Right hindlimb (tissue), 1 donor: ENCODE measurements around the gene C2CD4B.

Source experiments
- DNase-seq: peaks from one replicate; pipeline ENCODE4 v3.0.0-alpha.2; 2018

C2CD4B gene

DNA sequence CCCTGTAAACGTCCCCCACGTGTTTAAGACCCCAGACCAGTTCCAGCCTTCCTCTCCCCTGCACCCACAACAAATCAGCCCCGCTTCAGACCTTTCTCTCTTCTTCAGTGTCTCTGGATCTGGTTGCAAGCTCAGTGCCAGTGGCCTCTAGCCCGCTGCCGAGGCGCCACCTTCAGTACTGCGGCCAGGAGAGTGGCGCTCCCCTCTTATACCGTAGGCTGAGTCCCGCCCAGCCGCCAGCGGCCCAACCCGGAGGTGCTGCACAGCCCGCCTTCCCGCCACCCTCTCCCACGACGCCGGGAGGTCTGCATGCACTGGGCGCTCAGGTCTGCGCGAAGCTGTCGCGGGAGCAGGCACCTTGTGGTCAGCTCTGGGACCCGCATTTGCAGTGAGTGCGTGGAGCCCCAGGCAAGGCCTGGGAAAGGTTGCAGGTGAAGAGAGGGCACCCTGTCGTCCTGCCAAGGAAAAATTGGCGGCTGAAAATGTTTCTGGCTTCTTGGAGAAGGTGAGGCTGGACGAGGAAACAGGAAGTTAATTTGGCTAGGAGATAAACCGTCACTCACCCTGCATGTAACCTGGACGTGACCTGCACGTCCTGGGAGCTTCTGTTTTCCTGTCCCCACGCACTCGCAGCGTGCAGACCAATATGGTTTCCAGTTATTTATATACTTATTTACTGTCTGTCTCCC is at the start of gene C2CD4B:
TSS of gene C2CD4B (minus strand) at position 182 of the 689 bp plus-strand sequence. CDS start 301 bp downstream, outside the sequence.
- peak; percentile 38 for DNase-seq

- no peak for DNase-seq
These were observed 47.7 kb upstream of the C2CD4B start for GRCh38 chr15:62212741-62213140.

DNA sequence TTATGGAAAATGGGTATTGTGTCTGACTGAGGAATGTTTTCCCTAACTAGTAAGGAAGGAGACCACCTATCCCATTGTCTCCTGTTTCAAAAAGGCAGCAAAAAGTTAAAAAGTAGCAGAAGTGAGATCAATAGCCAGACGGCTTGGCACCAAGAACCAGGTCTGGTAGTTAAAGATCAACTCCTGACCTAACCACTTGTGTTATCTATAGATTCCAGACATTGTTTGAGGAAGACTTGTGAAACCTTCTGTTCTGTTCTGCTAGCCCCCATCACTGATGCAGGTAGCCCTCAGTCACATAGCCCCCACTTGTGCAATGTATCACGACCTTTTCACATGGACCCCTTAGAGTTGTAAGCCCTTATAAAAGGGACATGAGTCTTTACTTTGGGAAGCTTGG is 46.3 kb upstream of the C2CD4B start:
- DNase-seq: no peak

DNA sequence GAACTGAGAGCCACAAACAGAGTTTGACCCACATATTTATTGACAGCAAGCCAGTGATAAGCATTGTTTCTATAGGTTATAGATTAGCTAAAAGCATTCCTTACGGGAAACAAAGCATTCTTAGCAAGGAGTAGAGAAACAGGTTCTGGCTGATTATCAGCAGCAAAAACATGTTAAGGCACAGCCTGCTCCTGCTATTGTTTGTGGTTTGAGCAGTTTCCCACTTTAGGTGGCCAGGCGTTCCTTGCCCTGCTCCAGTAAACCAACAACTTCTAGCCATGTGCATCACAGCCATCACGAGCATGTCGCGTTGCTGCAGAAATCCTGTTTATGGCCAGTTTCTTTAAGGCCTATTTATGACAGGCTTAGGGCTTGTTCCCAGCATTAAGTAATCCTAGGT is 44.7 kb upstream of the C2CD4B start:
- no peak for DNase-seq

- no peak for DNase-seq
These were observed 44.2 kb upstream of the C2CD4B start for GRCh38 chr15:62209322-62209721.

DNA sequence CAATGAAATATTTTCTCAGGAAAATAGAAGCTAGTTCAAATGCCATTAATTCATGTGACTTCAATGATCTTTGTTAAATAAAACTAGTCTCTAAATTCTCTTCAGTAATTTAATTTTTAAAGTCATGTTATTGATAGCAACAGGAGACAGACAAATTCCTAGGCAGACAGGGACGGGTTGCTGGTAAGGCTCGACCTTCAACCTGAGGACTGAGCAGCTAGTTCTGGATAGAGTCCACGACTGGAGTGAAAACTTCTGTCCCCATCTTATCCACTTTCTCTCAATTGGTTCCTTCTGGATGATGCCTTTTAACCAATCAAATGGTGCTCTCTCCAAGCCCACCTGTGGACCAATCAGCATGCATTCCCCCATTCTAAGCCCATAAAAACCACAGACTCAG is 43.8 kb upstream of the C2CD4B start:
- no peak for DNase-seq

DNA sequence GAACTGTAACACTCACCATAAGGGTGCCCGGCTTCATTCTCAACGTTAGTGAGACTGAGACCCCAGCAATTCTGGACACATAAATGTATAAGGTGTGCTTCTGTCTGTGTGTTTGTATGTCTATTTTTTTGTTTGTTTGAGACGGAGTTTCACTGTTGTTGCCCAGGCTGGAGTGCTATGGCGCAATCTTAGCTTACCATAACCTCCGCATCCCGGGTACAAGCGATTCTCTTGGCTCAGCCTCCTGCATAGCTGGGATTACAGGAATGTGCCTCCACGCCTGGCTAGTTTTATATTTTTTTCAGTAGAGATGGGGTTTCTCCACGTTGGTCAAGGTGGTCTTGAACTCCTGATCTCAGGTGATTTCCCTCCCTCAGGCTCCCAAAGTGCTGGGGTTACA is 43.3 kb upstream of the C2CD4B start:
- no peak for DNase-seq

GRCh38 chr15:62190675-62191074 is 25.6 kb upstream of the C2CD4B start:
- no peak for DNase-seq

GRCh38 chr15:62190274-62190673 is 25.2 kb upstream of the C2CD4B start:
- no peak for DNase-seq

GRCh38 chr15:62188744-62189143 is 23.7 kb upstream of the C2CD4B start:
- no peak for DNase-seq

DNA sequence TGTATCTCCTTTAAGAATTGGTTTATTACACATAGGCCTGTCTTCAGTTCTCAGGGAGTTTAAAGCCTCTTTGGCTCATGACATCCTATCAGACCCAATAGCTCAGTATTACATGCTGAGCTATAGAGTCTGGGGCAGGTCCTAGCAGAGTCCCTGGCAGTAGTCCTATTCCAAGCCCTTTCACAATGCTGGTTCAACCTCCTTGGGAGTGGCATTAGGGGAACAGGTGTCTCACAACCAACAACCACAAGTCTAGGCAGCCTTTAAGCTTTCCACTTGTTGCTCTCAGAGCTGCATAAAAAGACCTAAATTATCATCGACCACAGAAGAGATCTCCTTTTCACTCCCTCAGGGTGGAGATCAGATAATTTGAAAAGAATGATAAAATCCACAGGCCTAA is 22.8 kb upstream of the C2CD4B start:
- no peak for DNase-seq

DNA sequence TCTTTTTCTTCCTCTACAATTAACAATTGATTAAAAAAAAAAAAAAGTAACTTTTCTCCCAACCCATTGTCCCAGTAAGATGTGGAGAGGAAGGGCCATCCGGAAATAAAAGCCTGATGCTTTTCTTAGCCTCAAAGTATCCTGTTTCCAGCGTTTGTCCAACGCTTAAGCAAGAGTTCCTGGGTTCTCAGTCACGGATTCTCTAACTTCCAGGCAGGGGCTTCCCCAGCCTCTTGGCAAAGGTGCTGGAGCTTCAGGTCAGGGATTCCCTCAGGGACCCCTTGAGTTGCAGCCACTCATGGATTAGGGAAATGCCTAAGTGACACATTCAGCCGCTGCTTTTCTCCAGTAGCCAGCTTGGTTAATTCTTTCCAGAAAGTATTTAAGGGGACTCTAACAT is 22.3 kb upstream of the C2CD4B start:
- DNase-seq: no peak

DNA sequence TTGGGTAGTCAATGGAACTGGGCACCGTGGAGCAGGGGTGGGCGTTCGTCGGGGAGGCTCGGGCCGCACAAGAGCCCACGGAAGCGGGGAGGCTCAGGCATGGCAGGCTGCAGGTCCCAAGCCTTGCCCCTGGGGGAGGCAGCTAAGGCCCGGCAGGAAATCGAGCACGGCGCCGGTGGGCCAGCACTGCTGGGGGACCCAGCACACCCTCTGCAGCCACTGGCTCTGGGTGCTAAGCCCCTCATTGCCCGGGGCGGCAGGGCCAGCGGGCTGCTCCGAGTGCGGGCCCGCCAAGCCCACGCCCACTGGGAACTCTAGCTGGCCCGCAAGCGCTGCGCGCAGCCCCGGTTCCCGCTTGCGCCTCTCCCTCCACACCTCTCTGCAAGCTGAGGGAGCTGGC is 21.5 kb upstream of the C2CD4B start:
- no peak for DNase-seq

DNA sequence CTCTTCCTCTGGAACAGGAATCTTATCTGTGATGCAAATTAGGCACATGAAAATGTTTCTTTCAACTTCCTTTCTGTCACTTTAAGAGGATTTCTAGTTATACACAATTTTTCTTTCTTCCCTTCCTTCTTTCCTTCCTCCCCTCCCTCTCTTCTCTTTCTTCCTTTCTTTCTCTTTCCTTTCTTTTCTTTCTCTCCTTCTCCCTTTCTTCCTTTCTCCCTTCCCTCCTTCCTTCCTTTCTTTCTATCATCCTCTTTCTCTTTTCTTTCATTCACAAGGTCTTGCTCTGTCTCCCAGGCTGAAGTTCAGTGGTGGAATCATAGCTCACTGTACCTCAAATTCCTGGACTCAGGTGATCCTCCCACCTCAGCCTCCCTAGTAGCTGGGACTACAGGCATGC is 18.0 kb upstream of the C2CD4B start:
- DNase-seq: no peak

DNA sequence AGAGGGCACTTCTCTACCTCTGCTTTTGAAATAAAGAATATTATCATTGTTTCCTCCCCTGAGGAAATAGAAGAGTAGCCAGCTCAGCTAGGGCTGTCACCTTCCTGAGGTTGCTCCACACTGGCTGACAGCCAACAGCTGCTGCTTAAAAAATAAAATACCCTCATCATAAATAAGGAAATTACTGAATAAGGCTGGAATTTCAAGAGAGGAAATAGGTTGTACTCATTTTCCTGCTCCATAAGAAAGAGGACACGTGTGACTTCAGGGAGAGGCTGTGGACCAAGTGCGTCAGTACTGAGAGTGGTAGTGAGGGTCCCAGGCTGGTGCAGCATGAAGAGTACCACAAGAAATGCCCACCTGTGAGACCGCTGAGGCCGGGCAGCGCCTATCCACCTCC is 8.1 kb upstream of the C2CD4B start:
- DNase-seq: no peak

DNA sequence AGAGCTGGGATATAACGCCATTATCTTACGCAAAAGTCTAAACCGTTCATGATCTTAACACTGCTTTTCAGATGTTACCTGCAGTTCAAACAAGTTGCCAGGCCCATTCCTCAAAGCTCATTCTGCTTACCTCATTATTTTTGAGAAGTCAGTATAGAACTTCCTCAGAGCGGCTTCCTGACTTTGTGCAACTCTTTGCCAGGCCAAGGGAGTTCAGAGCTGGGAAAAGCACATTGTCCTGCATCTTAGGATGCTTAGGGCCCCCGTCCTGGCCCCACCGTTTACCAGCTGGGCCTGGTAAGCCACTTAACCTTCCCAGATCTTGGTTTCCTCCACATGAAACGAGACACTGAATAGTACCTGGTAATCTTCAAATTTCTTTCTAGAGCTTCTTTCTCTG is 6.8 kb upstream of the C2CD4B start:
- no peak for DNase-seq

GRCh38 chr15:62165793-62166375 is 799 bp upstream of the C2CD4B start:
- DNase-seq: no peak

DNA sequence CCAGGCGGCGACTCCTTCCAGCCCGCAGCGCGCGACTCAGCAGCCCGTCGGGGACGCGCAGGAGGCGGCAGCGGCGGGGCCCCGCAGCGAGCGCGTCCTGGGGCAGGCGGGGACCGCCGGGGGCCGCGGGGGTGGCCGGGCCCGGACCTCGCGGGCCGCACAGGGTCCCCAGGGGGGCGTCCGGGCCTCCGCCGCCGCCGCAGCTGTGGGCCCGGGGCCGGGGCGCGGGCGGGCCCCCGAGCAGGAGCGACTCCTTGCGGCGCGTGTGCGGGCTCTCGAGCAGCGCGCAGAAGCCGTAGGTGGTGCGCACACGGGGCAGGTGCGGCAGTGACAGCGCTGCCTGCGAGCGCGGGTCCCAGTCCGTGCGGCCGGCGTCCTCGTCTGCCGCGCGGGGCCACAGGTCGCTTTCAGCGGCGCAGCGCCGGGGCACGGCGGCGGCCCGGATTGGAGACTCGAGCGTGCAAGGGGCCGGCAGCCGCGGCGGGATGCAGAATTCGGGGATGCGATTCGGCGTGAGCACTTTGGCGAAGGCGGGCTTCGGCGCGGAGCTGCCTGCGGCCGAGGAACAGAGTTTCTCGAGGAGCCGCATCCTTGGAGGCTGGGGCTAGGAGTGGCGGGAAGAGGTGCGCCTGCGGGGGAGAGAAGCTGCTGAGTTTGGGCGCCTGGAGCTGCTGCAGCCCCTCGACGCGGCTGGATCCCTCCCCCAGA is 535 bp downstream of the C2CD4B start:
- DNase-seq: peak; percentile 42

GRCh38 chr15:62164014-62164395 is 1.1 kb downstream of the C2CD4B start:
- DNase-seq: no peak

DNA sequence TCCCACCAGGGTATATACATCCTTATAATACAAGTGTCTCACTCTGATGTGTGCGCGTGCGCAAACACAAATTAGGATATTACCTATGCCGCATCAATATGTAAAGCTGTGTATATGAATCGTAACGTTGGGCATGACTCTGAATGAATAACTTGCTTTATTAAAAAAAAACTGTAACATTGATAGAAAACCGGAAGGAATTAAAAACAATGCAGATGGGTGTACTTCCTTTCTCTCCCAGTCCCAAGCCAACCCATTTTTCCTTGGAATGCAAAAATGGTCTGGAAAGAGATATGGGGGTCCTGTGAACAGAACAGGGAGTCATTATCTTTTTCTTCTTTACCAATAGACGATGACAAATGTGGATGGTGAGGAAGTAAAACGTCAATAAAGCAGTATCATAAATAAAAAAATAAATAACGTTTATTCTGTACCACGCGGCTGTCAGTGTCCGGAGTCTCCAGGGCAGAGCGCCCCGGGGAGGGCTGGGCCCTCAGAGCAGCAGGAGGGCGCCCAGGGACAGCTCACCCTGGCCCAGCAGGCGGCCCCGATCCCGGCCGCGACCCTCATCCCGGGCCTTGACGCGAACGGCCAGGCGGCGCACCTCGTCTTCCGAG is 1.6 kb downstream of the C2CD4B start:
- DNase-seq: no peak

- no peak for DNase-seq
These were observed 11.9 kb downstream of the C2CD4B start for GRCh38 chr15:62153228-62153627.

- no peak for DNase-seq
These were observed 14.6 kb downstream of the C2CD4B start for GRCh38 chr15:62150445-62150844.

DNA sequence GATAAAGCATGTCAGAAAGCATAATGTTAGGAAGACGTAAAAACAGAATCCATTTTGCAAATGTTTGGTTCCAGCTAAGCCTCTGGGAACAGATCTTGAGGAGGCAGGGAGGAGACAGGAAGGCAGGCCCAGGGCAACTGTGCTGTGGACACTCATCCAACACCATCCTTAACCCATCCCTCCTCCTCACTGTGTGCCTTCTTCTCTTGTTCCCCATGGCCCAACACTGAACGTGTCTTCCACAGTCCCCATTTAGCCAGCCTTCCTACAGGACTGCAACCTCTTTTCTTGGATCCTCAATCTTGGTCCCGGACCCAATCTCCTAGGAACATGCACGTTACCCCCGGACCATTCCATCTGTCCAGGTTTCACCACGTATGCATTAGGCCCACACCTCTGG is 15.4 kb downstream of the C2CD4B start:
- DNase-seq: no peak

DNA sequence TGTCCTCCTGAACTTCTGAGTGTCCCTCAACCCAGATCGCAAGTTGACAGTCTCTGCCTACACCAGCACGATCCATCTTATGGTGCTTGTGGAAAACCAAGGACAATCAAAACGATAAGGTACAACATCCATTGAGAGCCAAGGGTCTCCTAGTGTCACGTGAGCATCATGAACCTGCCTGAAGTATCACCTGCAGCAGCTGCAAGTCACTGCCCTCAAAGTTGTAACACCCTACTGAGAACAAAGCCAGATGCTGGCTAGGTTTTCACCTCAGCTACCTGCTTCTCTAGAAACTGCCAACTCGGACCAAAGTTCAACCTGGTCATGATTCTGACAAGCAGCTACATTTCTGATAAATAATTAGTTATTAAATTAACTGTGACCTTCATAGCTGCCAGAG is 17.5 kb downstream of the C2CD4B start:
- no peak for DNase-seq
